Activated CD8-positive, alpha-beta memory T cell treated with anti-CD3 and anti-CD28 coated beads for 4 hours (primary cell): ENCODE results near the gene MLLT10.

Experiments used
- DNase-seq, 2 donors: peaks; one replicate each; pipeline ENCODE4 v3.0.0-alpha.2; 2020; ENCODE audit warnings: low read depth in 2 of 2

Gene MLLT10

GRCh38 chr10:21769041-21769440 is 235.0 kb downstream of the MLLT10 start:
- DNase-seq = no peak

GRCh38 chr10:21771219-21771618 is 237.2 kb downstream of the MLLT10 start:
- DNase-seq = no peak

- DNase-seq = no peak
Measured at GRCh38 chr10:21776883-21777282, 242.9 kb downstream of the MLLT10 start.

GRCh38 chr10:21791276-21791675 is 257.2 kb downstream of the MLLT10 start:
- no peak for DNase-seq
